WTC11 (cell line): Measurements from ENCODE around the gene LCLAT1.

Experiments
- CREM ChIP-seq: sonication (generic); formaldehyde crosslinking; IDR thresholded peaks from 2 replicates; pipeline ENCODE4 v1.8.1; 2022; ENCODE audit warnings: mild to moderate bottlenecking, missing genetic modification reagents, moderate library complexity
- CTCF ChIP-seq: fragments of 200-600 bp; IDR thresholded peaks from 2 replicates; pipeline ENCODE4 v1.8.0; 2022; ENCODE audit warnings: antibody characterized with exemption
- FOXJ3 ChIP-seq: sonication (generic); formaldehyde crosslinking; IDR thresholded peaks from 2 replicates; pipeline ENCODE4 v1.9.0; 2021; ENCODE audit warnings: missing genetic modification reagents, mild to moderate bottlenecking, borderline replicate concordance
- HMGA2 ChIP-seq: fragments of 250-450 bp; sonication (Bioruptor Pico); IDR thresholded peaks from 2 replicates; pipeline ENCODE4 v1.4.0; 2021; ENCODE audit warnings: mild to moderate bottlenecking, moderate library complexity
- IRF2 ChIP-seq: sonication (generic); formaldehyde crosslinking; IDR thresholded peaks from 2 replicates; pipeline ENCODE4 v1.8.0; 2022; ENCODE audit warnings: low read depth, missing genetic modification reagents, borderline replicate concordance
- NFYB ChIP-seq: sonication (generic); formaldehyde crosslinking; conservative IDR thresholded peaks from 2 replicates; pipeline ENCODE4 v1.8.0; 2022; ENCODE audit warnings: low read depth, missing genetic modification reagents
- TEAD1 ChIP-seq: sonication (generic); formaldehyde crosslinking; IDR thresholded peaks from 2 replicates; pipeline ENCODE4 v1.8.0; 2022; ENCODE audit warnings: mild to moderate bottlenecking, missing genetic modification reagents
- USF2 ChIP-seq: sonication (generic); formaldehyde crosslinking; IDR thresholded peaks from 2 replicates; pipeline ENCODE4 v1.8.1; 2023; ENCODE audit warnings: mild to moderate bottlenecking, missing genetic modification reagents, moderate library complexity
- ZNF232 ChIP-seq: sonication (generic); formaldehyde crosslinking; IDR thresholded peaks from 2 replicates; pipeline ENCODE4 v1.8.0; 2022; ENCODE audit warnings: mild to moderate bottlenecking, missing genetic modification reagents
- TF ChIP-seq, protein P1 (sequence below): sonication (generic); formaldehyde crosslinking; IDR thresholded peaks from 2 replicates; pipeline ENCODE4 v1.8.0; 2022; ENCODE audit warnings: mild to moderate bottlenecking, missing genetic modification reagents
- TF ChIP-seq, protein P2 (sequence below): sonication (generic); formaldehyde crosslinking; IDR thresholded peaks from 2 replicates; pipeline ENCODE4 v1.8.1; 2023; ENCODE audit warnings: mild to moderate bottlenecking, moderate library complexity, missing genetic modification reagents
- TF ChIP-seq, protein P3 (sequence below): sonication (generic); formaldehyde crosslinking; conservative IDR thresholded peaks from 2 replicates; pipeline ENCODE4 v1.8.1; 2022; ENCODE audit warnings: mild to moderate bottlenecking, missing genetic modification reagents

DNA sequence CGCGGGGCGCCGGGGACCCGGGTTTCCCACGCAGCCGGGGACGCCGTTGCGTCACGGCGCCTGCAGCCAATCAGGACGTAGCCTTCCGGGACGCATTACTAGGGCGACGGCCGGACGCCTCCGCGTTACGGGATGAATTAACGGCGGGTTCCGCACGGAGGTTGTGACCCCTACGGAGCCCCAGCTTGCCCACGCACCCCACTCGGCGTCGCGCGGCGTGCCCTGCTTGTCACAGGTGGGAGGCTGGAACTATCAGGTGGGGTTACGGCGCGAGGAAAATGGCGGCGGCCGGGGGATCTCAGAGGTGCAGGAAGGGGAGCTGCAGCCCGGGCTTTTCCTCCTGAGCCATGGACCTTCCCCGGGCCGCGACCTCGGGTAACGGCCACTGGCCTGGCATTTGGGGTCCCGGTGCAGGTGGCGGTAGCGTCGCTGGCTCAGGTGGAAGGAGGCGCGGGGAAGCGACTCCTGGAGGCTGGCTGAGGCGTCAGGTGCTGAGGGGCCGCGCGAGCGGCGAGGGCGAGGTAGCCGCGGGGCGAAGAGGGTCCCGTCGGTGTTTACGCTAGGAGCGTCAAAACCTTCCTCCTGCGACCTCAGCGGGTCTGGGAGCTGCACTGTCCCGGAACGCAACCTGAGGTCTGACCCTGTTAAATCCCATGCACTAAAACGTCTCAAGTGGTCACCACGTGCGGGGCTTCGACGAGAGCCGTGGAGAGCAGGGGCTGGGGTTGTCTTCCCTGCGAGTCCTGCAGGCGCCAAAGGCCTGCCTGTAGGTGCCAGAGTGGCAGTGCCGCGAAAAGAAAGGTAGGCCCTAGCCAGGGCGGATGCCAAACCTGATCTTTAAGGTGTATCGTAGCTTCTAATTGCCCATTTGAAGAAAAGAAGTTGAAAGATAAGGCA, at the start of gene LCLAT1:
- TF ChIP-seq FOXJ3 (CRISPR knock-in tag) (0 out of 2 replicates have a peak, but pooled peaks have one; percentile 58), ZNF232 (CRISPR knock-in tag) (no peak; the same call in 1 of the 2 replicates), CTCF (no peak), USF2 (CRISPR knock-in tag) (no peak; the same call in 1 of the 2 replicates), TEAD1 (CRISPR knock-in tag) (peak; percentile 87), IRF2 (CRISPR knock-in tag) (no peak), HMGA2 (no peak), CREM (CRISPR knock-in tag) (peak; percentile 93), NFYB (CRISPR knock-in tag) (peak; percentile 74)
- TF ChIP-seq, protein P1, sequence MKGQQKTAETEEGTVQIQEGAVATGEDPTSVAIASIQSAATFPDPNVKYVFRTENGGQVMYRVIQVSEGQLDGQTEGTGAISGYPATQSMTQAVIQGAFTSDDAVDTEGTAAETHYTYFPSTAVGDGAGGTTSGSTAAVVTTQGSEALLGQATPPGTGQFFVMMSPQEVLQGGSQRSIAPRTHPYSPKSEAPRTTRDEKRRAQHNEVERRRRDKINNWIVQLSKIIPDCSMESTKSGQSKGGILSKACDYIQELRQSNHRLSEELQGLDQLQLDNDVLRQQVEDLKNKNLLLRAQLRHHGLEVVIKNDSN (CRISPR knock-in tag) = peak; percentile 42; the same call in 1 of the 2 replicates
- TF ChIP-seq, protein P2, sequence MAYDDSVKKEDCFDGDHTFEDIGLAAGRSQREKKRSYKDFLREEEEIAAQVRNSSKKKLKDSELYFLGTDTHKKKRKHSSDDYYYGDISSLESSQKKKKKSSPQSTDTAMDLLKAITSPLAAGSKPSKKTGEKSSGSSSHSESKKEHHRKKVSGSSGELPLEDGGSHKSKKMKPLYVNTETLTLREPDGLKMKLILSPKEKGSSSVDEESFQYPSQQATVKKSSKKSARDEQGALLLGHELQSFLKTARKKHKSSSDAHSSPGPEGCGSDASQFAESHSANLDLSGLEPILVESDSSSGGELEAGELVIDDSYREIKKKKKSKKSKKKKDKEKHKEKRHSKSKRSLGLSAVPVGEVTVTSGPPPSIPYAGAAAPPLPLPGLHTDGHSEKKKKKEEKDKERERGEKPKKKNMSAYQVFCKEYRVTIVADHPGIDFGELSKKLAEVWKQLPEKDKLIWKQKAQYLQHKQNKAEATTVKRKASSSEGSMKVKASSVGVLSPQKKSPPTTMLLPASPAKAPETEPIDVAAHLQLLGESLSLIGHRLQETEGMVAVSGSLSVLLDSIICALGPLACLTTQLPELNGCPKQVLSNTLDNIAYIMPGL (CRISPR knock-in tag) = peak; percentile 83; the same call in 1 of the 2 replicates
- TF ChIP-seq, protein P3, sequence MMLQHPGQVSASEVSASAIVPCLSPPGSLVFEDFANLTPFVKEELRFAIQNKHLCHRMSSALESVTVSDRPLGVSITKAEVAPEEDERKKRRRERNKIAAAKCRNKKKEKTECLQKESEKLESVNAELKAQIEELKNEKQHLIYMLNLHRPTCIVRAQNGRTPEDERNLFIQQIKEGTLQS (CRISPR knock-in tag) = 0 out of 2 replicates have a peak, but pooled peaks have one; percentile 45
